HG03135 (cell line): ENCODE results near the gene LGR6.
"Not testable (repeated sequence)": the region's sequence is repeated elsewhere in the genome, so short reads cannot be mapped to it uniquely, and the experiment has no call there.

Experiments
- ATAC-seq: cut with Tn5 transposase; IDR thresholded peaks from one replicate; pipeline ENCODE4 v1.9.1; 2021; ENCODE audit warnings: mild to moderate bottlenecking, moderate library complexity; ENCODE audit not compliant: unreplicated experiment

The LGR6 gene

DNA sequence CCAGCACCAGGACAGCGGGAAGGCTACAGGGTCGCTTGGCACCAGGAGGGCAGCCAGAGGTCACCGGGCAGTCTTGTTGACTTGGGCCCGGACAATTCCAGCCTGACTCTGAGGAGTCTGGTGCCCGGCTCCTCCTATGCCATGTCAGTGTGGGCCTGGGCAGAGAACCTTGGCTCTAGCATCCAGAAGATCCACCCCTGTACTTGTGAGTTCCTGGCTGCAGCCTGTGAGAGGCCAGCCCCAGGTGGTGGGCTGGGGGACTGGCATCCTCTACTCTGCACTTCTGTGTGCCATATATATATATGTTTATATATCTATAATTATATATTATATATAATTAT, 21.6 kb upstream of the LGR6 start:
- ATAC-seq = no peak

DNA sequence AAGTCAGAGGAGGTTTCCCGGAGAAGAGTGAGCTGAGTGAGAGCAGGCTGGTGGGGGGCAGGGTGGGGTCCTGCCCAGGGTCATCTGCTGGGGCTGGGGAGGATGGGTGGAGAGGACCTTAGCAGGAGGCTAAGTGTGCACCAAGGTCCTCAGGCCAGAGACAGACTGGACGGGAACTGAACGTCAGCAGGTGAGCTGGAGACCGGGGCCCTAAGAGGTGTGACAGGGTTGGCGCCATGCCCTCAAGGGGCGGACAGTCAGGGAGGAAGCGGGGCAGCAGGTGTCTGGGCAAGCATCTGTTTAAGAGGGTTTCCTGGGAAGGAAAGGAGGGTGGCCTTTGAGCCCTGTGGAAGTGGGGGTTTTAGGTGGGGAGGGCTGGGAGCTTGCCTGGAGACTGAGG, 19.6 kb upstream of the LGR6 start:
- ATAC-seq = no peak

DNA sequence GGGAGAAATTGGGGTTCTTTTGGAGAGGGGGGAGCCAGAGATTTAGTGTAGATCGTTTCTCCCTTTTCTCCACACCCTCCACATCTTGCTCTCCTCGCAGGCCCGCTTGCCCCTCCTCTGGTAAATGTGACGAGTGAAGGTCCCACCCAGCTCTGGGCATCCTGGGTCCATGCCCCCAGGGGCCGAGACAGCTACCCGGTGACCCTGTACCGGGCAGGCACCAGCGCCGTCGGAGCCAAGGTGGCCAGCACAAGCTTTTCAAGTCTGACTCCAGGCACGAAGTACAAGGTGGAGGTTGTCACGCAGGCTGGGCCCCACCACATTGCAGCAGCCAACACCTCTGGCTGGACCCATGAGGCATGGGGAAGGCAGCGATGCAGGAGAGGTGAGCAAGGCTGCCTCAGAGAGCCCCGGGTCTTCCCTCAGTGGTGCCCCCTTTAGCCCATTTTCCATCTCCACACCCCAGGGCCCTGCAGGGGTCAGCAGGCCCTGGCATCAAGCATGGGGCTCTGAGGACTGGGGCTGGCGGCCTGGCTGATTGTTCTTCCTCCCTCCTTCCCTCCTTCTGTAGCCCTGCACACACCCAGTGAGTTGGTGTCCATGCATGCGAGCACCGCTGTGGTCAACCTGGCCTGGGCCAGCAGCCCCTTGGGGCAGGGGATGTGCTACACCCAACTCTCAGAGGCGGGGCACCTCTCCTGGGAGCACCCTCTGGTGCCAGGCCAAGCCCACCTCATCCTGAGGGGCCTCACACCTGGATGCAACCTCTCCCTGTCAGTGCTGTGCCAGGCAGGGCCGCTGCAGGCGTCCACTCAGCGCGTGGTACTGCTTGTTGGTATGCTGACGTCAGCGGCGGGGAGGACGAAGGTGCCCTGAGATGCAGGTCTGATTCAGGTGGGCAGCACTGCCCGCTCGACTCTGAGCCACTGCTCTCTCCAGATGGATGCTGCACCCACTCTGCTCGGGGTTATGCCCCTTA, 16.4 kb upstream of the LGR6 start:
- ATAC-seq = no peak

DNA sequence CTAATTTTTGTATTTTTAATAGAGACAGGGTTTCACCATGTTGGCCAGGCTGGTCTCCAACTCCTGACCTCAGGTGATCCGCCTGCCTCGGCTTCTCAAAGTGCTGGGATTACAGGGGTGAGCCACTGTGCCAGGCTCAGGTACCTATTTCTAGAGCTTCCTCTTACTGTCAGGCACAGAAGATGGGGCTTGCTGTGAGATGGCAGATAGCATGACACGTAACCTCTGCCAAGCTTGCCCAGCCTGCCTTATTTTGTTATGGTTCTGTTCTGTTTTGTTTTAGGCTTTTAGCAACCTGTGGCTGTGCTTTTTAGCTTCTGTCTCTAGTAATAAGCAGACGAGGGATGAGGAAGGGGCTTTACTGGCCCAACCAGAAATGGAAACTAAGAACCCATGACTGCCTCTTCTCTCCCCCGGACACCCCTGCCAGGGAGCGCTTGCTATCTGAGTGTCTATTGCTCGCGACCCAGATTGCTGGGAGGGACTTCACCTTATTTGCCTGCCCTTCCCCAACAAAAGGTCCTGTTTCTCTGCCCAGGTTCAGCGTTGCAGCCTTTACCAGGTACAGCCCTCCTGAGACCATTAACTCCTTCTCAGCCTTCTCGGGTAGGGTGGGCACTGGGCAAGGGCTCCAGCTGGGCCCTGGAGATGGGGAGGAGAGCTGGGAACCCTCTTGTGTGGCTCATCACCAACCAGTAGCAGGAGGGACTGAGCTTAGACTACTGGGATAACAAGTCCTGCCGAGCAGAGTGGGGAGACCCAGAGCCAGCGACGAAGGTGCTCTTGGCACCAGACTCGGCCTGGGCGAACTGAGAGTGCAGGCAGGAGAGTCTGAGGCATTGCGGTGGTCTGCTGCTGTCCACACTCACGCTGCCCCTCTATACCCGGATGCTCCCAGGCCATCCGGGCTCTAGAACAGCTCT, 13.5 kb upstream of the LGR6 start:
- ATAC-seq = no peak

DNA sequence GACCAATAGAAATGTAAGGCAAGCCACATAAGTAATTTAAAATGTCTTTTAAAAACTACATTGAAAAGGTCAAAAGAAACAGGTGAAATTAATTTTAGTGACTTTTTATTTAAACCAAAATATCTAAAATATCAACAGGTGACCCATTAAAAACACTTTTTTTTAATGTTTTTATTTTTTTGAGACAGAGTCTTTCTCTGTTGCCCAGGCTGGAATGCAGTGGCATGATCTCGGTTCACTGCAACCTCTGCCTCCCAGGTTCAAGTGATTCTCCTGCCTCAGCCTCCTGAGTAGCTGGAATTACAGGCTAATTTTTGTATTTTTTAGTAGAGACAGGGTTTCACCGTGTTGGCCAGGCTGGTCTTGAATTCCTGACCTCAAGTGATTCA, 12.9 kb upstream of the LGR6 start:
- not testable (repeated sequence) for ATAC-seq

DNA sequence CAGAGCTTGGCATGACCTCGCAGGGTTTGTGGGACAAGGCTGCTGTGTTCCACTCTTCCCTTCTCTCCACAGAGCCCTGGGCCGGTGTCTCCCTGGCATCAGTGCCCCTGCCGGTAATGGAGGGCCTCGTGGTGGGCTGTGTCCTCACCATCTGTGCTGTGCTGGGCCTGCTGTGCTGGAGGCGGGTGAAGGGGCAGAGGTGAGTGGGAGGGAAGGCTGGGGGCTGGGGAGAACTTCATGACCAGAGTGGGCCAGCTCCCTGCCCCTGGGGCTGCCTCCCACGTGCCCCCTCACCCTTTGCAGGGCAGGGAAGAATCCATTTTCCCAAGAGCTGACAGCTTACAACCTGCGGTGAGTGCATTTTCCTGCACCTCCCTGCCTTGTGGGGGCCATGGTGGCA, 12.0 kb upstream of the LGR6 start:
- no peak for ATAC-seq

DNA sequence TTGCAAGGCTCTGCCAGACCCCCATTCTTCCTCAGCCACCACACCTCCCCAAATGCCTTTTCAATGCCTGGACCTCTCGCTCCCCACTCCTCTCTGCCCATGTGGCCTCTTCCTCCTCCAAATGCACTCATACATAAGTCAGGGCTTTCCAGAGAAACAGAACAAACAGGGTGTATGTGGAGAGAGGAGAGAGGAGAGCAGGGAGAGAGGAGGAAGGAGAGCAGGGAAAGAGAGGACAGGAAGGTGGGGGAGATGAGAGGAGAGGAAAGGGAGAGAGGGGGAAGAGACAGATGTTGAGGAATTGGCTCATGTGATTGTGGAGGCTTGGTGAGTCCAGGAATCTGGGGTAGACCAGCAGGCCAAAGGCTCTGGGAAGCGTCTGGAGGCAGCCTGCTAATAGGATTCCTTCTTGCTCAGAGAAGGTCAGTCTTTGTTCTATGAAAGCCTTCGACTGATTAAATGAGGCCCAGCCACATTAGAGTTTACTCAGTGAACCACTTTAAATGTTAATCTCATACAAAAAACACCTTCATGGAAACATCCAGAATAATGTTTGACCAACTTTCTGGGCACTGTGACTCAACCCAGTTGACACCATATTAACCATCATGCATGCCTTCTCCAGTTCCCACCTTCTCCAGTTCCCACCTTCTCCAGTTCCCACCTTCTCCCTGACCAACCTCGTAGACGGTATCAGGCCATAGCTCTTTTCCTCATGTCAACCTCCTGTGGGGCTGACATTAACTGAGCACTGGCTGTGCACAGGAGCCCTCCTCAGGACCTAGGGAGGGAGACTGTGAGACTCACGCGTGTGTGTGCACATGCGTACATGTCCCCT, 11.3 kb upstream of the LGR6 start:
- no peak for ATAC-seq

DNA sequence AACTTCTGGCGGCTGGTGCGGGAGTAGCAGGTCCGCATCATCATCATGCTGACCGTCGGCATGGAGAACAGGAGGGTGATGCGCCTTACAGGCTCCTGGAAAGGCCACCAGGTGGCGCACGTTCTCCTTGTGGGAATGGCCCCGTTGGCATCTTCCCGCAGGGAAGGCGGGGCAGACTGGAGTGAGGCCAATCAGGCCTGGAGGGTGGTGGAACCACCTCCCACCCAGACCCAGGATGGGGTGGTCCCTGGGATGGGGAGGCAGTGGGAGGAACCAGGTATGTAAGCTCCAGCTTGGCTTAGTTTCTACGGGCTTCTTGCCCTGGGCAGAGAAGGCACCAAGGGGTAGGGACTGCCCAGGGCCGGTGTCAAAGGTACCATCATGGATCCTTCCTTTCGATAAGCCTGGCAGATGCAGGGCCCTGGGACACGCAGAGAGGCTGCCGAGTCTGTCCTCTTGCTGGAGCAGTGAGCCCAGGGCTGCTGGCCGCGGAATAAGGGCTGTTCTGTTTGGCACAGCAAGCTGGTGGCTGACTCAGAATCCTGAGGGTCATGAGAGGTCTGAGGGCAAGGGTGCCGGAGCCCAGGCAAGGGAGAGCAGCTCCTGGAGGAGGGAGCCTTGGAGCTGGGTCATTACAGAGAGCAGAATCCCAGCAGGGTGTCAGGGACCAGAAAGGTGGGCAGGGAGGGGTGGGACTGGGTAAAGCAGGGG, 8.7 kb upstream of the LGR6 start:
- no peak for ATAC-seq

DNA sequence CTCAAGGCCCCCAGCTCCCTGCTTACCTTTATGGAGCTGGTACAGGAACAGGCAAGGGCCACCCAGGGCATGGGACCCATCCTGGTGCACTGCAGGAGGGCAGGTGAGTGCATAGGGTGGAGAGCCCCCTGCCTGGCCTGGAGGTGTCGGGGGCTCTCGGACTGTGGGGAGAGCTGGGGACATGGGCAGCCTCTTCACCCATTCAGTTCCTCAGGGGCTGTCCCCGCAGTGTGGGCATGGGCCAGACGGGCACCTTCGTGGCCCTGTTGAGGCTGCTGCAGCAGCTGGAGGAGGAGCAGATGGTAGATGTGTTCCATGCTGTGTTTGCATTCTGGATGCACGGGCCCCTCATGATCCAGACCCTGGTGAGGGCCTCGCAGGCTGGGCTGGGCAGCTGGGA, 7.3 kb upstream of the LGR6 start:
- no peak for ATAC-seq

DNA sequence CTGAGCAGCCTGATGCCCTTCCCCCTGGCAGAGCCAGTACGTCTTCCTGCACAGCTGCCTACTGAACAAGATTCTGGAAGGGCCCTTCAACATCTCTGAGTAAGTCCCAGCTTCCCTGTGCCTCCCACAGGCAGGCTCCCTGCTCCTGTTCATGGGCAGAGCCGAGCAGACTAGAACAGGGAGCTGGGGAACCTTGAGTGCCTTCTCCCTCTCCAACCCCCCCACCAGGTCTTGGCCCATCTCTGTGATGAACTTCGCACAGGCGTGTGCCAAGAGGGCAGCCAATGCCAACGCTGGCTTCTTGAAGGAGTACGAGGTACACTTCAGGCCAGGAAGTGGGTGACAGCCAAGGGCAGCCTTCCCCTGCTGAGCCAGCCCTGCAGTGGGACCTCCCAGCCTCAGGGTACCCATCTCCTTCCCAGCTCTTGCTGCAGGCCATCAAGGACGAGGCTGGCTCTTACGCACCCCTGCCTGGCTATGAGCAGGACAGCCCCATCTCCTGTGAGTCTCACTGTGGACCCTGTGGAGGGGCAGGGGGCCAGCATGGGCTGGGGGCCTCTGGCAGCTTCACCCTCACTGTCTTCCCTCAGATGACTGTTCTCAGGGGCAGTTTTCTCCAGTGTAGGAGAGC, 6.4 kb upstream of the LGR6 start:
- no peak for ATAC-seq

DNA sequence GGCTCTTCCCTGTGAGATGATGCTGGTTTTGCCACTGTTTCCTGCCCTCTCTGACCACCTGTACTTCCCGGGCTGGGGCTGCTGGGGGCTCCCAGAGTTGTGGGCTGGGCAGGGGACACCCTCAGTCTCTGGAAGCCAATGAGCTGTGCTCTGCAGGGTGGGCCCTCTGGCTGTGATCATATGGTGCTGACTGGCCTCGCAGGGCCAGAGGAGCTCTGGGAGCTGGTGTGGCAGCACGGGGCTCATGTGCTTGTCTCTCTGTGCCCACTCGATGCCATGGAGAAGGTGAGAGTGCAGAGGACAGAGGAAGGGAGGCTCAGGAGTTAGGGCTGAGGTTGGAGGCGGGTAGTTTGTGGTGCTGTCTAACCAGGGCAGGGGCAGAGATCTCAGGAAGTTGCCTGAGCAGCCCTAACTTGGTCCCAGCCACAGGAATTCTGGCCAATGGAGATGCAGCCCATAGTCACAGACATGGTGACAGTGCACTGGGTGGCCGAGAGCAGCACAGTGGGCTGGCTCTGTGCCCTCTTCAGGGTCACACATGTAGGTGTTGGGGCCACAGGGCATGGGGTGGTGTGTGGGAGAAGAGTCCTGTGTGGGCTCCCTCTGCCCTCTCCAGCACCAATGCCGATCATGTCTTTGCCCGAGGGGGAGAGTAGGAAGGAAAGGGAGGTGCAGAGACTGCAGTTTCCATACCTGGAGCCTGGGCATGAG, 5.7 kb upstream of the LGR6 start:
- ATAC-seq = no peak

DNA sequence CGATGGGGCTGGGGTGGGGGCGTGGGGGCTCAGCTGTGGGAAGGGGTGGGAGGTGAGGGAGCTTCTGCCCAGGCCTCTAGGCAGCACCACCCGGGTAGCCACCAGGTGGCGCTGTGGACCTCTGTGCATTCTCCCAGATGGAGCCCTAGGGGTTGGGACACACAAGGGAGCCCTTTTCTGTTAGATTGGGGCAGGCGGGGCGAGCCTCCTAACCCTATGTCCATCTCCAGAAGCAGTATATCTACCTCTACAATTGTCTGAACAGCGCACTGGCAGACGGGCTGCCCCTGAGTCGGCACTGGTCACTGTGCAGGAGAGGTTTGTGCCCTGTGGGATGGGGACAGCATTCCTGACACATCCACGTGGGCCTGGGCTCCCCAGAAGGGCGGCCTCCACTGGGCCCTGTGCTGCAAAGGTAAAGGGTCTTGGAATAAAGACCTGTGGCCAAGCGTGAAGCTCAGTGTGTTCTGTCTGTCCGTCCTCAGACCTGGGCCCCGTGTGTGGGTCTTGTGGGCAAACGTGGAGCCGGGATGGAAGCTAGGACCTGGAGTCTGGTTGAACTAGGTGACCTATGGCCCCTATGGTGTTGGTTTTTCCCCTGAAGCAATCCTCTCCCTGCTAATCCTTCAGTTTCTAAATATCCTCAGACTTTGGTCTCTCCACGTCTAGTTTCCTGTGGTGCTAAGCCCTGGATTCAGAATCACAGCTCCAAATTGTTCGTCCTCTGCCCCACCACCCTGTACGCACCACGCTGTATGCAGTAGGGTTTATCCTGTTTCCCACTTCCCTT, 4.4 kb upstream of the LGR6 start:
- ATAC-seq = no peak

DNA sequence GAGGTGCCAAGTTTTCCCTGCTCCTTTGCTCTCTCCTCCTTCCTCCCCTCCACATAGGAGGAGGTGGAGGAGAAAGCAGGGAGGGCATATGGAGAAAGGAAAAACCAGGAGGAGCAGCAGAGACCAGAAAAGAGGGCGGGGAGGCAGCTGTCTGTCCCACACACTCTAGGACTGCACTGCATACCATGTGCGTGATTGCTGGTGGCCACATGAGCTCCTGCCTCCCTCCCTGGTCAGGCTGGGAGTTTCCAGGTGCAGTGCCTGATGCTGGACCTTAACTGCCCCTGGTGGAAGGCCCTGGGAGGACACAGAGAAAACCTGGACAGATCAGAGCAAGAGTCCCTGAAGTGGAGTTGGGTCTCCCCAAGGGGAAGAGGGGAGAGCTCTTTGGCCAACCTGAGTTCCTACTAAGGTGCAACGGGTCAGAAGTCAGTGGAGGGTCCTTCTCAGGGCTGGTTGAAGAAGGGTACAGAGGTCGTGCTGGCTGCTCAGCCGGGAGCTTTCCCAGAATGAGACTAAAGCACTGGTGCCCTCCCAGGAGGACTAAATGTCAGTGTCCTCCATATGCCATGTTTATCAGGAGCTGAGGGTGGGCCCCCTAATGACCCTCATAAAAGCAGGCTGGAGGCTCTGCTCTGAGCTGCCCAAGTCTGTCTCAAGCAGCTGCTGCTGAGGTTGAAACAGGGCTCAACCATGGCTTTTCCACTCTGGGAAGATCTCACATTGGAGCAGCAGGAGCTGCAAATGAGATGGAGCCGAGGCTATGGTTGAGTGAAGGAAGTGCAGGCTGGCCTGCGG, 3.5 kb upstream of the LGR6 start:
- no peak for ATAC-seq

DNA sequence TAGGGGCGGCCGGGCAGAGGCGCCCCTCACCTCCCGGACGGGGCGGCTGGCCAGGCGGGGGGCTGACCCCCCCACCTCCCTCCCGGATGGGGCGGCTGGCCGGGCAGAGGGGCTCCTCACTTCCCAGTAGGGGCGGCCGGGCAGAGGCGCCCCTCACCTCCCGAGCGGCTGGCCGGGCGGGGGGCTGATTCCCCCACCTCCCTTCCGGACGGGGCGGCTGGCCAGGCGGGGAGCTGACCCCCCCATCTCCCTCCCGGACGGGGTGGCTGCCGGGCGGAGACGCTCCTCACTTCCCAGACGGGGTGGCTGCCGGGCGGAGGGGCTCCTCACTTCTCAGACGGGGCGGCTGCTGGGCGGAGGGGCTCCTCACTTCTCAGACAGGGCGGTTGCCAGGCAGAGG, 2.2 kb upstream of the LGR6 start:
- not testable (repeated sequence) for ATAC-seq

DNA sequence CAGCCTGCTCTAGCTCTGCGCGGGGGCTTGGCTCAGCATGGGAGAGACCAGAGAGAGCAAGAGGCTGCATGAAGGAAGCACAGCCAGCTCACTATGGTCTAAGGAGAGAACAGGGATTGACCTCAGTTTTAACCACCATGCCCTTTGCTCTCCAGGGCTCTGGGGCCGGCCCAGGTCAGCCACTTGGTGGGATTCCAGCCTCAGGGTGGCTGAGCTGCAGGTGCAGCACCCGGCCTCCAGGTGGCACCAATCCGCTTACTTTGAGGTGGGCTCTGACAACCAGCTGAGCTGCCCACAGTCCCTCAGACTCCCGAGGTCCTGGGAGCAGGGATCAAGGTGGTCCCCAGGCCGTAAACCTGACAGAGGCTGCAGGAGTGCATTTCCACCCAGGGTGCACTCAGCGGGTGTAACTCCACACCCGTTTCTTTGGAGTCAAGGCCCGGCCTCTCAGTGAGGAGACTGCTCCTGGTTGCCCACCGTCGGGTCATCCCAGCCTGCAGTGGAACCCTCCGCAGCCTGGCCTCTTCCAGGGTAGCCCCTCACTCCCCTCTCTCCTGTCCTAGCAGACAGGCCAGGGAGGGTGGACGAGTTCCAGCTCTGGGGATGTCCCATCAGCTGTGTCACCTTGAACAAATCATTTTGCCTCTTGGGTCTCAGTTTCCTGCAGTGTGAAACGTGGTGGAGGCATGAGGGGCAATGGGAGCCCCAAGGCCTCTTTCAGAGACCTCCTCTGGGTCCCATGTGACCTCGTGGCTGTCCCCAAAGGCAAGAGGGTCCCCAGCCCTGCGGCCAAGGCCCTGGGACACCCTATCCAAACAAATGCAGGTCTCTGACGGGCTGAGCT, 607 bp upstream of the LGR6 start:
- ATAC-seq = no peak

DNA sequence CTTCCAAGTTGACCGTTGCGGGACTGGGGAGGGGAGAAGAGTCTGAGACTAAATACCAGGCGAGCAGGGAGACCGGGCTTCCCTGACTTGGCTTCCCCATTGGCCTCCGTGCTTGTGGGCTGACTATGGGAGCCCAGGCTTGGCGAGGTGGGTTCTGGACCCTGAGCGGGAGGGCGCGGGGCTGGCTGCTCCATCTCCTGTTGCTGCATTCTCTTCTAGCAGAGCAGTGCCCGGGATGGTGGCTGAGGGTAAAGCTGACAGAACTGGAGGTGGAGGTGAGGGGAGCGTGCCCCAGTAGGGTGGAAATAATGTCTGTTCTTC, 689 bp downstream of the LGR6 start:
- no peak for ATAC-seq
